ENCODE data around the gene RESP18. TPM values are rescaled to one million over a fixed set of nuclear protein-coding genes. Genes with fewer than 3 reads are reported as not detected.
"Not testable (repeated sequence)": the region's sequence is repeated elsewhere in the genome, so short reads cannot be mapped to it uniquely, and the experiment has no call there.

RESP18 gene
- total RNA-seq, 1 donor from 2014 or later = not detected

GRCh38 chr2:219350710-219351221, 18.2 kb upstream of the RESP18 start:
- no peaks in the 10 kb centered on the region for H3K4me1 Mint-ChIP-seq
- H3K4me3 Mint-ChIP-seq = no peak overlapping the region
- H3K9me3 Mint-ChIP-seq = no peaks in the 10 kb centered on the region
- no peak for DNase-seq
- intact Hi-C loops (cut with micrococcal nuclease) = no loop called here
- H3K36me3 Mint-ChIP-seq (ENCODE audit: low read depth) = no peaks in the 10 kb centered on the region
- H3K27ac Mint-ChIP-seq = no peak overlapping the region
- H3K27me3 Mint-ChIP-seq = peaks cover 30% of the 10 kb centered on the region

- Mint-ChIP-seq H3K4me3 (no peak overlapping the region), H3K27me3 (peaks cover 30% of the 10 kb centered on the region), H3K4me1 (no peaks in the 10 kb centered on the region), H3K9me3 (no peaks in the 10 kb centered on the region), H3K36me3 (ENCODE audit: low read depth) (no peaks in the 10 kb centered on the region), H3K27ac (no peak overlapping the region)
- no peak for DNase-seq
- intact Hi-C loops (cut with micrococcal nuclease) = no loop called here
Observed at GRCh38 chr2:219350215-219350614, 17.7 kb upstream of the RESP18 start.

GRCh38 chr2:219344751-219345430, 12.3 kb upstream of the RESP18 start:
- H3K36me3 Mint-ChIP-seq (ENCODE audit: low read depth) = no peaks in the 10 kb centered on the region
- no peaks in the 10 kb centered on the region for H3K4me1 Mint-ChIP-seq
- no peaks in the 10 kb centered on the region for H3K9me3 Mint-ChIP-seq
- H3K27ac Mint-ChIP-seq = no peak overlapping the region
- peaks cover 29% of the 10 kb centered on the region for H3K27me3 Mint-ChIP-seq
- intact Hi-C loops (cut with micrococcal nuclease) = no loop called here
- no peak for DNase-seq
- H3K4me3 Mint-ChIP-seq = no peak overlapping the region

GRCh38 chr2:219335373-219335786, 2.8 kb upstream of the RESP18 start:
- Mint-ChIP-seq H3K36me3 (ENCODE audit: low read depth) (no peaks in the 10 kb centered on the region), H3K4me1 (no peaks in the 10 kb centered on the region), H3K27ac (no peak overlapping the region), H3K27me3 (peaks cover 65% of the 10 kb centered on the region), H3K9me3 (peaks cover 11% of the 10 kb centered on the region), H3K4me3 (no peak overlapping the region)
- DNase-seq = no peak
- intact Hi-C loops (cut with micrococcal nuclease) = loop anchor here (10.0 kb wide), 1 partner anchor 281 kb away; no protein-coding TSS in a partner anchor

- no peaks in the 10 kb centered on the region for H3K36me3 Mint-ChIP-seq (ENCODE audit: low read depth)
- intact Hi-C loops (cut with micrococcal nuclease) = loop anchor here (10.0 kb wide), 1 partner anchor 279 kb away; no protein-coding TSS in a partner anchor
- no peaks in the 10 kb centered on the region for H3K4me1 Mint-ChIP-seq
- no peak overlapping the region for H3K27ac Mint-ChIP-seq
- H3K27me3 Mint-ChIP-seq = peaks cover 62% of the 10 kb centered on the region
- DNase-seq = no peak
- peaks cover 11% of the 10 kb centered on the region for H3K9me3 Mint-ChIP-seq
- H3K4me3 Mint-ChIP-seq = no peak overlapping the region
Observed at GRCh38 chr2:219334076-219334475, 1.5 kb upstream of the RESP18 start.

- no peaks in the 10 kb centered on the region for H3K36me3 Mint-ChIP-seq (ENCODE audit: low read depth)
- intact Hi-C loops (cut with micrococcal nuclease) = loop anchor here (10.0 kb wide), 1 partner anchor 277 kb away; no protein-coding TSS in a partner anchor
- H3K27ac Mint-ChIP-seq = no peak overlapping the region
- DNase-seq = peak; percentile 82
- peaks cover 11% of the 10 kb centered on the region for H3K9me3 Mint-ChIP-seq
- no peak overlapping the region for H3K4me3 Mint-ChIP-seq
- H3K27me3 Mint-ChIP-seq = peaks cover 50% of the 10 kb centered on the region
- no peaks in the 10 kb centered on the region for H3K4me1 Mint-ChIP-seq
Observed at GRCh38 chr2:219331560-219332213, 857 bp downstream of the RESP18 start.

- Mint-ChIP-seq H3K9me3 (peaks cover 5% of the 10 kb centered on the region), H3K27me3 (peaks cover 41% of the 10 kb centered on the region), H3K4me3 (no peak overlapping the region), H3K36me3 (ENCODE audit: low read depth) (no peaks in the 10 kb centered on the region), H3K4me1 (no peaks in the 10 kb centered on the region), H3K27ac (no peak overlapping the region)
- intact Hi-C loops (cut with micrococcal nuclease) = no loop called here
- DNase-seq = no peak
Observed at GRCh38 chr2:219327719-219328118, 4.8 kb downstream of the RESP18 start.

GRCh38 chr2:219325657-219326315, 6.8 kb downstream of the RESP18 start:
- Mint-ChIP-seq H3K27me3 (peaks cover 33% of the 10 kb centered on the region), H3K4me1 (peaks cover 2% of the 10 kb centered on the region), H3K36me3 (ENCODE audit: low read depth) (no peaks in the 10 kb centered on the region), H3K9me3 (no peaks in the 10 kb centered on the region), H3K4me3 (no peak overlapping the region), H3K27ac (no peak overlapping the region)
- intact Hi-C loops (cut with micrococcal nuclease) = no loop called here
- DNase-seq = no peak

GRCh38 chr2:219325136-219325535, 7.4 kb downstream of the RESP18 start:
- H3K4me1 Mint-ChIP-seq = peaks cover 2% of the 10 kb centered on the region
- no peaks in the 10 kb centered on the region for H3K9me3 Mint-ChIP-seq
- intact Hi-C loops (cut with micrococcal nuclease) = no loop called here
- H3K27me3 Mint-ChIP-seq = peaks cover 30% of the 10 kb centered on the region
- no peaks in the 10 kb centered on the region for H3K36me3 Mint-ChIP-seq (ENCODE audit: low read depth)
- H3K4me3 Mint-ChIP-seq = no peak overlapping the region
- H3K27ac Mint-ChIP-seq = no peak overlapping the region
- DNase-seq = no peak

- H3K27me3 Mint-ChIP-seq = peaks cover 24% of the 10 kb centered on the region
- H3K4me1 Mint-ChIP-seq = peaks cover 2% of the 10 kb centered on the region
- no peak overlapping the region for H3K27ac Mint-ChIP-seq
- no peaks in the 10 kb centered on the region for H3K36me3 Mint-ChIP-seq (ENCODE audit: low read depth)
- H3K9me3 Mint-ChIP-seq = no peaks in the 10 kb centered on the region
- intact Hi-C loops (cut with micrococcal nuclease) = no loop called here
- no peak for DNase-seq
- no peak overlapping the region for H3K4me3 Mint-ChIP-seq
Observed at GRCh38 chr2:219323434-219323833, 9.1 kb downstream of the RESP18 start.

- Mint-ChIP-seq H3K9me3 (no peaks in the 10 kb centered on the region), H3K4me1 (no peaks in the 10 kb centered on the region), H3K4me3 (no peak overlapping the region), H3K36me3 (ENCODE audit: low read depth) (no peaks in the 10 kb centered on the region), H3K27ac (no peak overlapping the region), H3K27me3 (peaks cover 11% of the 10 kb centered on the region)
- no peak for DNase-seq
- intact Hi-C loops (cut with micrococcal nuclease) = no loop called here
Observed at GRCh38 chr2:219314804-219315468, 17.6 kb downstream of the RESP18 start.

GRCh38 chr2:219312683-219313263, 19.8 kb downstream of the RESP18 start:
- H3K27me3 Mint-ChIP-seq = peaks cover 26% of the 10 kb centered on the region

GRCh38 chr2:219309278-219309677, 23.3 kb downstream of the RESP18 start, which contains the start of gene PTPRN:
TSS of gene PTPRN (minus strand) at chr2:219309401. CDS start at chr2:219309332, 69 bp downstream.
- intact Hi-C loops (cut with micrococcal nuclease) = no loop called here
- Mint-ChIP-seq H3K27me3 (peaks cover 48% of the 10 kb centered on the region), H3K36me3 (ENCODE audit: low read depth) (no peaks in the 10 kb centered on the region), H3K27ac (no peak within 1 kb of the TSS), H3K9me3 (no peaks in the 10 kb centered on the region), H3K4me3 (no peak within 1 kb of the TSS), H3K4me1 (no peaks in the 10 kb centered on the region)
- no peak for DNase-seq

More at GRCh38 chr2:219312683-219313263, 19.8 kb downstream of the RESP18 start:
- H3K27ac Mint-ChIP-seq; H3K9me3 Mint-ChIP-seq; intact Hi-C loops (cut with micrococcal nuclease); H3K4me3 Mint-ChIP-seq; DNase-seq; H3K4me1 Mint-ChIP-seq; H3K36me3 Mint-ChIP-seq (ENCODE audit: low read depth): not testable (repeated sequence)

Data from activated CD4-positive, alpha-beta T cell treated with anti-CD3 and anti-CD28 coated beads, Interleukin-2, amount 10 ng/mL, durations not matched to agents 24 days and 14 days (primary cell).